Prostate gland (tissue), 2 donors: ENCODE measurements around the gene CSTPP1. TPM values are rescaled to one million over a fixed set of nuclear protein-coding genes. Genes with fewer than 3 reads are reported as not detected.
A peak's percentile ranks its signal among the peaks of the same experiment; 100 is the strongest.

Experiments used
- DNase-seq: peaks from one replicate; pipeline ENCODE4 v3.0.0-alpha.2; 2019; ENCODE audit warnings: low spot score
- H3K27ac ChIP-seq, 2 donors: fragments of 200-600 bp; sonication (generic); 2 replicates each; pipeline ENCODE4 v1.5.1; 2017 to 2019
- H3K27me3 ChIP-seq: fragments of 200-600 bp; sonication (generic); replicated peaks from 2 replicates; pipeline ENCODE4 v1.5.1; 2019; ENCODE audit not compliant: insufficient read depth
- H3K36me3 ChIP-seq, 2 donors: fragments of 200-600 bp; sonication (generic); 1 replicate in 1 of 2; 2 replicates in 1 of 2; pipeline versions ENCODE4 v1.5.1 to v1.8.1; 2017 to 2019
- H3K4me1 ChIP-seq: fragments of 200-600 bp; sonication (generic); replicated peaks from 2 replicates; pipeline ENCODE4 v1.5.1; 2019
- H3K4me3 ChIP-seq, 2 donors: fragments of 200-600 bp; sonication (generic); 2 replicates each; pipeline ENCODE4 v1.5.1; 2017 to 2019
- H3K9me3 ChIP-seq: fragments of 200-600 bp; sonication (generic); 2 replicates; pipeline ENCODE4 v1.5.1; 2017
- POLR2A ChIP-seq: fragments of 450-650 bp; IDR thresholded peaks from one replicate; pipeline ENCODE4 v1.6.1; 2016; ENCODE audit warnings: antibody characterized with exemption, mild to moderate bottlenecking
- POLR2AphosphoS5 ChIP-seq: sonication (generic); formaldehyde crosslinking; IDR thresholded peaks from one replicate; pipeline ENCODE4 v1.6.1; 2017; ENCODE audit warnings: antibody characterized with exemption
- WGBS: methylation state at CpG from one replicate; pipeline ENCODE4 v1.1.5; 2018; 5-methylcytosine and 5-hydroxymethylcytosine counted together
- intact Hi-C: fragments of 100-400 bp; cut with DNase I; formaldehyde crosslinking; loops from one replicate; pipeline ENCODE4 v1.14.2; 2022
- total RNA-seq, 2 donors: library from RNA; depleted of rRNA; stranded (reverse); fragments of >200 nt; gene quantifications; one replicate each; pipeline ENCODE4 v1.1.0, GENCODE V29; 2016
- TF ChIP-seq, protein P1 (sequence below), 4 experiments: fragments of 200-600 bp in 2 of 4; fragments of 450-650 bp in 2 of 4; sonication (generic) in 2 of 4; IDR thresholded peaks; 1 replicate in 3 of 4; 2 replicates in 1 of 4; pipeline ENCODE4 v1.5.1; 2016 to 2019; ENCODE audit warnings: antibody characterized with exemption in 4 of 4, mild to moderate bottlenecking in 2 of 4, moderate library complexity in 2 of 4

CSTPP1 gene
- total RNA-seq, 2 donors from 2014 or later: 28.5 to 47.0 TPM

DNA sequence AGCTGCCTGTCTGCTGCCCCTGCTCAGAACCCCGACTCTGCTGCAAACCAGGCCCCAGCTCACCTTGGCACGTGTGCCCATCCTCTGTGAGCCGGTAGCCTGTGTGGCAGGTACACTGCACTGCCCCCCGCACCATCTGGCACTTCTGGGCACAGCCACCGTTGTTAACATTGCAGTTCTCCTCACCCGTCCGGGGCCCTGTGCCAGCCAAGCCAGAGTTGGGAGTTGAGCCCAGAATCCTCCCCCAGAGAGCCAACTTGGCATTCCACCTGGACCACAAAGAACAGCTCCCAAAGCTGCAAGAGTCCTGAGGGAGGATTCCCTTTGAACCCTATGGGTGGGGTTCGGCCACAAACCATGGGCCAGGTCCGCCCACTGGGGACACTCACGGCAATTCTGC lies 40.7 kb upstream of the CSTPP1 start:
- no peaks in the 10 kb centered on the region for H3K9me3 ChIP-seq
- H3K36me3 ChIP-seq: no peaks in the 10 kb centered on the region
- WGBS: 33% methylated on average over 10 of the region's 10 CpGs
- H3K4me1 ChIP-seq: no peaks in the 10 kb centered on the region
- TF ChIP-seq, protein P1, sequence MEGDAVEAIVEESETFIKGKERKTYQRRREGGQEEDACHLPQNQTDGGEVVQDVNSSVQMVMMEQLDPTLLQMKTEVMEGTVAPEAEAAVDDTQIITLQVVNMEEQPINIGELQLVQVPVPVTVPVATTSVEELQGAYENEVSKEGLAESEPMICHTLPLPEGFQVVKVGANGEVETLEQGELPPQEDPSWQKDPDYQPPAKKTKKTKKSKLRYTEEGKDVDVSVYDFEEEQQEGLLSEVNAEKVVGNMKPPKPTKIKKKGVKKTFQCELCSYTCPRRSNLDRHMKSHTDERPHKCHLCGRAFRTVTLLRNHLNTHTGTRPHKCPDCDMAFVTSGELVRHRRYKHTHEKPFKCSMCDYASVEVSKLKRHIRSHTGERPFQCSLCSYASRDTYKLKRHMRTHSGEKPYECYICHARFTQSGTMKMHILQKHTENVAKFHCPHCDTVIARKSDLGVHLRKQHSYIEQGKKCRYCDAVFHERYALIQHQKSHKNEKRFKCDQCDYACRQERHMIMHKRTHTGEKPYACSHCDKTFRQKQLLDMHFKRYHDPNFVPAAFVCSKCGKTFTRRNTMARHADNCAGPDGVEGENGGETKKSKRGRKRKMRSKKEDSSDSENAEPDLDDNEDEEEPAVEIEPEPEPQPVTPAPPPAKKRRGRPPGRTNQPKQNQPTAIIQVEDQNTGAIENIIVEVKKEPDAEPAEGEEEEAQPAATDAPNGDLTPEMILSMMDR (IDR thresholded peaks at IDR 0.05): no peak
- TF ChIP-seq POLR2AphosphoS5: peak; percentile 56
- no peaks in the 10 kb centered on the region for H3K27me3 ChIP-seq
- no peak overlapping the region for H3K27ac ChIP-seq
- peak; percentile 75 for DNase-seq
- intact Hi-C loops: no loop called here
- H3K4me3 ChIP-seq: no peak overlapping the region

DNA sequence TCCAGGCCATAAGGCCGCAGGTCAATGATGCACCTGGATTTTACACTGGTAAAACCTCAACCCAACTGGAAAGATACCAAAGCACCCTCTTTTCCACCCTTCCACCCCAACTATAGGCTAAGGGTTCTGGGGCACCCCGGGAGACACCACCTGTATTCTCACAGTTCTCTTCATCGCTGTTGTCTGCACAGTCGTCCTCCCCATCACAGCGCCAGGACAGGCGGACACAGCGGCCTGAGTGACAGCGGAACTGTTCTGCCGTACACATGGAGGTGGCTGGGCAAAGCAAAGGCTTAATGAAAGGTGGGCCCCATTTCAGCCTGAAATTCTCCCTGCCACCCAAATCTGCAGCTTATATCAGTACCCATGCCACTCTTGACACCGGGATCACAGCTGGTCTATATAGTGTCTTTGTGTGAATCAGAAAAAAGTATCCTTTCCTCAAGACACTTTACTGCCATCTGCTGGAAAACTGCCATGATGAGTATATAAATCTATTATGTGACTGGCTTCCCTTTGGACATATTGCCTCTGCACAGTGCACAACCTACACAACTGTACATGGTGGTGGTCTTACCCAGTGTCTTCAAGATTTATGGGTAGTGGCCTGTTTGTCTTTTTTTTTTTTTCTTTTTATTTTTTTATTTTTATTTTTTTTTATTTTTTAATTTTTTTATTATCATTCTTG lies 39.7 kb upstream of the CSTPP1 start:
- no peaks in the 10 kb centered on the region for H3K4me1 ChIP-seq
- no peak for TF ChIP-seq POLR2A
- TF ChIP-seq, protein P1 (IDR thresholded peaks at IDR 0.05): no peak
- no peak for TF ChIP-seq POLR2AphosphoS5
- WGBS: 95% methylated on average over 10 of the region's 10 CpGs
- H3K9me3 ChIP-seq: no peaks in the 10 kb centered on the region
- no peaks in the 10 kb centered on the region for H3K36me3 ChIP-seq
- H3K4me3 ChIP-seq: no peak overlapping the region
- intact Hi-C loops: no loop called here
- H3K27me3 ChIP-seq: no peaks in the 10 kb centered on the region
- no peak for DNase-seq
- no peak overlapping the region for H3K27ac ChIP-seq

DNA sequence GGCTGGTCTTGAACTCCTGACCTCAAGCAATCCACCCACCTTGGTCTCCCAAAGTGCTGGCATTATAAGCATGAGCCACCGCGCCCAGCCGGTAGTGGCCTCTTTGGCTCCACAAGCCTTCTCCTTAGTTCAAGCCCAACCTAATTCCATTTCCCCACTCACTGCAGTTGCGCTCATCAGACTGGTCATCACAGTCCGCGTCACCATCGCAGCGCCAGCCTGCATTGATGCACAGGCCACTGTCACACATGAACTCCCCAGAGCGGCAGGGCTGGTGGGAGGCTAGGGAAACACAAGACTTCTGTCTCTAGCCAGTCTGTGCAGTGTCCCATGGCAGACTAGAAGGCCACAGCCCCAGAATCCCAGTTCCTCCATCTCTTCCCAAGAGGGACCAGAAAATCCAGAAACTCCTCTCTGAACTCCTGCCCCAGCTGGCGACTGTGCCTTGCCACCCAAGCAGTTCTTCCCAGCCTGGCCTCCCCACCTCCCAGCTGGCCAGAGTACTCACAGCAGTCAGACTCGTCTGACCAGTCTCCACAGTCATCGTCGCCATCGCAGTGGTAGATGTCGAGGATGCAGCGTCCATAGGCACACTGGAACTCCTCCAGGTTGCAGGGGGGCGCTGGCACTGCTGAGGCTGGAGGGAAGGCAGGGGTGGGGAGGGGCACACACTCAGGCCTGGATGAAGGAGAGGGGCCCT lies 38.0 kb upstream of the CSTPP1 start:
- TF ChIP-seq, protein P1 (IDR thresholded peaks at IDR 0.05): no peak
- TF ChIP-seq POLR2A: no peak
- TF ChIP-seq POLR2AphosphoS5: peak; percentile 58
- no peaks in the 10 kb centered on the region for H3K36me3 ChIP-seq
- 70% methylated on average over 17 of the region's 17 CpGs for WGBS
- no peaks in the 10 kb centered on the region for H3K4me1 ChIP-seq
- no peak overlapping the region for H3K4me3 ChIP-seq
- DNase-seq: peak; percentile 64
- no peaks in the 10 kb centered on the region for H3K27me3 ChIP-seq
- no peak overlapping the region for H3K27ac ChIP-seq
- H3K9me3 ChIP-seq: no peaks in the 10 kb centered on the region
- intact Hi-C loops: no loop called here

DNA sequence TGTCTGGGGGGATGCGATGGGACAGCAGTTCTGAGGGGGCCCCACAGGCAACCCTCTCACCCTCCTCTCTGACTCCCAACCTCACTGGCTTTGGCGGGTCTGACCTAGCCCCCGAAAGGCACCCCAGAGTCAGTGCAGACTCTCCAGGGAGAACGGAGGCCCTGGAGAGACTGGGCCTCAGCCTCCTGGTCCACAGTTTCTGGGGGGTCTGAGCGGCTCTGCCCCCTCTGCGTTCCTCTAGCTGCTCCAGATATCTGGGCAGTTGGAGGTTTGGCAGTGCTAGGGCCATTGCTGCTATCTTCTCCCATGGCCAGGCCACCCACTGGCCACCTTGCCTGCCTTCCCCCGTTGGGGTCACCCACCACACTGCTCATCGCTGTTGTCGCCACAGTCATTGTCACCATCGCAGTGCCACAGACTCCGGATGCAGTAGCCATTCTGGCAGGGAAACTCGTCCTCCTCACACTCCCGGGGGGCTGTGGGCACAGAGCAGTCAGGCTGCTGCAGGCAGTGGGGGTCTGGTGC lies 37.0 kb upstream of the CSTPP1 start:
- H3K9me3 ChIP-seq: no peaks in the 10 kb centered on the region
- 92% methylated on average over 12 of the region's 13 CpGs for WGBS
- TF ChIP-seq POLR2AphosphoS5 (no peak), POLR2A (no peak)
- TF ChIP-seq, protein P1 (IDR thresholded peaks at IDR 0.05): no peak
- DNase-seq: no peak
- intact Hi-C loops: no loop called here
- no peaks in the 10 kb centered on the region for H3K27me3 ChIP-seq
- H3K27ac ChIP-seq: no peak overlapping the region
- H3K36me3 ChIP-seq: no peaks in the 10 kb centered on the region
- no peak overlapping the region for H3K4me3 ChIP-seq
- H3K4me1 ChIP-seq: no peaks in the 10 kb centered on the region
